ENCODE measurements around the gene SYNC.

Gene SYNC

GRCh38 chr1:32702599-32703478 lies at the start of gene SYNC:
Gene SYNC, minus strand, starts transcription at chr1:32702770. Its CDS starts 110 bp downstream, at chr1:32702660.
- ATAC-seq = peak in 1 of 2 donors; percentile 41

GRCh38 chr1:32749771-32750170 lies 47.2 kb upstream of the SYNC start:
- no peak for ATAC-seq

GRCh38 chr1:32749332-32749731 lies 46.8 kb upstream of the SYNC start:
- no peak for ATAC-seq

GRCh38 chr1:32748926-32749325 lies 46.4 kb upstream of the SYNC start:
- ATAC-seq = no peak

GRCh38 chr1:32748348-32748747 lies 45.8 kb upstream of the SYNC start:
- no peak for ATAC-seq

- ATAC-seq = no peak
Observed at GRCh38 chr1:32746130-32746529, 43.6 kb upstream of the SYNC start.

GRCh38 chr1:32744071-32744425 lies 41.5 kb upstream of the SYNC start:
- no peak for ATAC-seq

- ATAC-seq = no peak
Observed at GRCh38 chr1:32743380-32744070, 41.0 kb upstream of the SYNC start.

- no peak for ATAC-seq
Observed at GRCh38 chr1:32742956-32743355, 40.4 kb upstream of the SYNC start.

GRCh38 chr1:32742199-32742947 lies 39.8 kb upstream of the SYNC start:
- no peak for ATAC-seq

GRCh38 chr1:32741413-32742198 lies 39.0 kb upstream of the SYNC start:
- ATAC-seq = no peak

GRCh38 chr1:32741059-32741412 lies 38.5 kb upstream of the SYNC start:
- no peak for ATAC-seq

GRCh38 chr1:32736812-32737791 lies 34.5 kb upstream of the SYNC start:
- ATAC-seq = no peak

- ATAC-seq = no peak
Observed at GRCh38 chr1:32733582-32734321, 31.2 kb upstream of the SYNC start.

GRCh38 chr1:32729254-32730046 lies 26.9 kb upstream of the SYNC start:
- no peak for ATAC-seq

GRCh38 chr1:32728413-32729077 lies 26.0 kb upstream of the SYNC start:
- no peak for ATAC-seq

- no peak for ATAC-seq
Observed at GRCh38 chr1:32727876-32728275, 25.3 kb upstream of the SYNC start.

- no peak for ATAC-seq
Observed at GRCh38 chr1:32725615-32725982, 23.0 kb upstream of the SYNC start.
